ENCODE measurements around the gene B4GALT2. TPM values are rescaled to one million over a fixed set of nuclear protein-coding genes. Genes with fewer than 3 reads are reported as not detected.
A peak's percentile ranks its signal among the peaks of the same experiment; 100 is the strongest.

Gene B4GALT2
- total RNA-seq, 1 donor from 2014 or later, result 99.4 TPM

GRCh38 chr1:43942411-43942810 lies 36.6 kb upstream of the B4GALT2 start:
- no peak overlapping the region for H3K27ac Mint-ChIP-seq (ENCODE audit: unreplicated experiment)
- DNase-seq (ENCODE audit: low spot score), result no peak
- H3K4me3 Mint-ChIP-seq (ENCODE audit: unreplicated experiment), result no peak overlapping the region
- no peaks in the 10 kb centered on the region for H3K9me3 Mint-ChIP-seq (ENCODE audit: low read depth)
- H3K36me3 Mint-ChIP-seq (ENCODE audit: low read depth), result peaks cover 3% of the 10 kb centered on the region
- TF ChIP-seq, protein P1, sequence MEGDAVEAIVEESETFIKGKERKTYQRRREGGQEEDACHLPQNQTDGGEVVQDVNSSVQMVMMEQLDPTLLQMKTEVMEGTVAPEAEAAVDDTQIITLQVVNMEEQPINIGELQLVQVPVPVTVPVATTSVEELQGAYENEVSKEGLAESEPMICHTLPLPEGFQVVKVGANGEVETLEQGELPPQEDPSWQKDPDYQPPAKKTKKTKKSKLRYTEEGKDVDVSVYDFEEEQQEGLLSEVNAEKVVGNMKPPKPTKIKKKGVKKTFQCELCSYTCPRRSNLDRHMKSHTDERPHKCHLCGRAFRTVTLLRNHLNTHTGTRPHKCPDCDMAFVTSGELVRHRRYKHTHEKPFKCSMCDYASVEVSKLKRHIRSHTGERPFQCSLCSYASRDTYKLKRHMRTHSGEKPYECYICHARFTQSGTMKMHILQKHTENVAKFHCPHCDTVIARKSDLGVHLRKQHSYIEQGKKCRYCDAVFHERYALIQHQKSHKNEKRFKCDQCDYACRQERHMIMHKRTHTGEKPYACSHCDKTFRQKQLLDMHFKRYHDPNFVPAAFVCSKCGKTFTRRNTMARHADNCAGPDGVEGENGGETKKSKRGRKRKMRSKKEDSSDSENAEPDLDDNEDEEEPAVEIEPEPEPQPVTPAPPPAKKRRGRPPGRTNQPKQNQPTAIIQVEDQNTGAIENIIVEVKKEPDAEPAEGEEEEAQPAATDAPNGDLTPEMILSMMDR (IDR thresholded peaks at IDR 0.05), result no peak
- peaks cover 10% of the 10 kb centered on the region for H3K27me3 Mint-ChIP-seq (ENCODE audit: low read depth)
- peaks cover 10% of the 10 kb centered on the region for H3K4me1 Mint-ChIP-seq (ENCODE audit: low read depth)

DNA sequence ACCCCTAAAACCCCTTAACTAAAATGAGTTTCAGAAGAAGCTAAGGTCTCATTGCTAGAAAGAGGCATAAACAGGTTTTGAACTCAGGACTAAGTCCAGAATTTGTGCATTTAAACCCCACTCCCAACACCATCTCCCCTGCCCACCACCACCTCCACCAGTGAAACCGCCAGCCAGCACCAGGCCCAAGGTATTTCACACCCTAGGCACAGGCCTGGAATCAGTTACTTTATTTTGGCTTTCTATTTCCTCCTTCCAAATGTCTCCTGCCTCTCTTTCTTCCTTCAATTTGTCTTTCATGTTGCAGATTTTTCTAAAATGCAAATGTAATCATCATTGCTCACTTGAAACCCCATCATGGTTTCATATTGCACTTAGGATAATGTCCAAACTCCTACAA lies 34.1 kb upstream of the B4GALT2 start:
- Mint-ChIP-seq H3K4me1 (ENCODE audit: low read depth) (peaks cover 28% of the 10 kb centered on the region), H3K27me3 (ENCODE audit: low read depth) (peaks cover 3% of the 10 kb centered on the region), H3K9me3 (ENCODE audit: low read depth) (no peaks in the 10 kb centered on the region), H3K27ac (ENCODE audit: unreplicated experiment) (no peak overlapping the region), H3K36me3 (ENCODE audit: low read depth) (peaks cover 1% of the 10 kb centered on the region), H3K4me3 (ENCODE audit: unreplicated experiment) (no peak overlapping the region)
- TF ChIP-seq, protein P1 (IDR thresholded peaks at IDR 0.05), result no peak
- no peak for DNase-seq (ENCODE audit: low spot score)

GRCh38 chr1:43945674-43946235 lies 33.3 kb upstream of the B4GALT2 start:
- Mint-ChIP-seq H3K9me3 (ENCODE audit: low read depth) (no peaks in the 10 kb centered on the region), H3K36me3 (ENCODE audit: low read depth) (peaks cover 6% of the 10 kb centered on the region), H3K27me3 (ENCODE audit: low read depth) (no peaks in the 10 kb centered on the region), H3K4me1 (ENCODE audit: low read depth) (peaks cover 32% of the 10 kb centered on the region), H3K4me3 (ENCODE audit: unreplicated experiment) (peak overlapping the region; percentile 86), H3K27ac (ENCODE audit: unreplicated experiment) (peak overlapping the region; percentile 98)
- TF ChIP-seq, protein P1 (IDR thresholded peaks at IDR 0.05), result no peak
- DNase-seq (ENCODE audit: low spot score), result no peak

GRCh38 chr1:43946236-43947060 lies 32.6 kb upstream of the B4GALT2 start, which contains the start of gene IPO13:
IPO13 (plus strand) TSS chr1:43946950; CDS start chr1:43947601, 651 bp downstream.
- TF ChIP-seq, protein P1 (IDR thresholded peaks at IDR 0.05), result peak; percentile 82
- H3K36me3 Mint-ChIP-seq (ENCODE audit: low read depth), result peaks cover 6% of the 10 kb centered on the region

GRCh38 chr1:43947061-43947873 lies 31.7 kb upstream of the B4GALT2 start:
- H3K4me1 Mint-ChIP-seq (ENCODE audit: low read depth), result peaks cover 33% of the 10 kb centered on the region

More at GRCh38 chr1:43946236-43947060, 32.6 kb upstream of the B4GALT2 start, which contains the start of gene IPO13:
- peaks cover 33% of the 10 kb centered on the region for H3K4me1 Mint-ChIP-seq (ENCODE audit: low read depth)
- peak; percentile 98 for DNase-seq (ENCODE audit: low spot score)
- peak within 1 kb of the TSS; percentile 98 for H3K27ac Mint-ChIP-seq (ENCODE audit: unreplicated experiment)
- H3K4me3 Mint-ChIP-seq (ENCODE audit: unreplicated experiment), result peak within 1 kb of the TSS; percentile 86
- no peaks in the 10 kb centered on the region for H3K9me3 Mint-ChIP-seq (ENCODE audit: low read depth)
- no peaks in the 10 kb centered on the region for H3K27me3 Mint-ChIP-seq (ENCODE audit: low read depth)

More at GRCh38 chr1:43947061-43947873, 31.7 kb upstream of the B4GALT2 start:
- Mint-ChIP-seq H3K27ac (ENCODE audit: unreplicated experiment) (peak overlapping the region; percentile 98), H3K36me3 (ENCODE audit: low read depth) (peaks cover 6% of the 10 kb centered on the region), H3K27me3 (ENCODE audit: low read depth) (no peaks in the 10 kb centered on the region), H3K9me3 (ENCODE audit: low read depth) (no peaks in the 10 kb centered on the region), H3K4me3 (ENCODE audit: unreplicated experiment) (peak overlapping the region; percentile 86)
- DNase-seq (ENCODE audit: low spot score), result no peak
- TF ChIP-seq, protein P1 (IDR thresholded peaks at IDR 0.05), result no peak

Data from chondrocyte (in vitro differentiated cells).